ENCODE measurements around the gene GPRC5D.

DNA sequence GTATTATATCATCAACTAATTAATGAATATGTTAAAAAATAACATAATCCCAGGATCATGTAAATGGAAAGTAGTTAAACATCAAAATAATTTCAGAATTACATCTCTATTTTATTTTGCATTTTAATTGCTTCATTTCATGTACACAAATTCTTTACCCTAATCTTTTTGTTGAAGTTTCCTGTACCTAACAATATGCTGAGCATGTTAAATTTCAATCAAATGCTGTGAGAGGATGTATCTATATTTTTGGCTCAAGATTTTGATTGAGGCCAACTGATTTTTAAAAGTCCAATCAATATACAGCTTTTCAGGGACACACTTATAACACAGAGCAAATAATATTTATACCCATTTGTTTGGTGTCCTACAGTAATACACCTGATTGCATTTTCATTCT, 6.4 kb downstream of the GPRC5D start:
- TF ChIP-seq, protein P1, sequence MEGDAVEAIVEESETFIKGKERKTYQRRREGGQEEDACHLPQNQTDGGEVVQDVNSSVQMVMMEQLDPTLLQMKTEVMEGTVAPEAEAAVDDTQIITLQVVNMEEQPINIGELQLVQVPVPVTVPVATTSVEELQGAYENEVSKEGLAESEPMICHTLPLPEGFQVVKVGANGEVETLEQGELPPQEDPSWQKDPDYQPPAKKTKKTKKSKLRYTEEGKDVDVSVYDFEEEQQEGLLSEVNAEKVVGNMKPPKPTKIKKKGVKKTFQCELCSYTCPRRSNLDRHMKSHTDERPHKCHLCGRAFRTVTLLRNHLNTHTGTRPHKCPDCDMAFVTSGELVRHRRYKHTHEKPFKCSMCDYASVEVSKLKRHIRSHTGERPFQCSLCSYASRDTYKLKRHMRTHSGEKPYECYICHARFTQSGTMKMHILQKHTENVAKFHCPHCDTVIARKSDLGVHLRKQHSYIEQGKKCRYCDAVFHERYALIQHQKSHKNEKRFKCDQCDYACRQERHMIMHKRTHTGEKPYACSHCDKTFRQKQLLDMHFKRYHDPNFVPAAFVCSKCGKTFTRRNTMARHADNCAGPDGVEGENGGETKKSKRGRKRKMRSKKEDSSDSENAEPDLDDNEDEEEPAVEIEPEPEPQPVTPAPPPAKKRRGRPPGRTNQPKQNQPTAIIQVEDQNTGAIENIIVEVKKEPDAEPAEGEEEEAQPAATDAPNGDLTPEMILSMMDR (IDR thresholded peaks at IDR 0.05), result no peak
- TF ChIP-seq EP300 (IDR thresholded peaks at IDR 0.05), result no peak

Measured in ovary (tissue), 3 donors.